Suprapubic skin (tissue), 4 donors: ENCODE measurements around the gene FXYD7. TPM values are rescaled to one million over a fixed set of nuclear protein-coding genes. Genes with fewer than 3 reads are reported as not detected.
A peak's percentile ranks its signal among the peaks of the same experiment; 100 is the strongest.

Experiments used
- DNase-seq, 2 donors: peaks; one replicate each; pipeline ENCODE4 v3.0.0-alpha.2; 2019; ENCODE audit warnings: low spot score in 2 of 2
- H3K27ac ChIP-seq: fragments of 200-600 bp; sonication (generic); one replicate; pipeline ENCODE4 v1.5.1; 2019
- H3K27me3 ChIP-seq: fragments of 200-600 bp; sonication (generic); one replicate; pipeline ENCODE4 v1.5.1; 2019
- H3K36me3 ChIP-seq: fragments of 200-600 bp; sonication (generic); one replicate; pipeline ENCODE4 v1.5.1; 2019
- H3K4me1 ChIP-seq: fragments of 200-600 bp; sonication (generic); one replicate; pipeline ENCODE4 v1.5.1; 2019
- H3K4me3 ChIP-seq: fragments of 200-600 bp; sonication (generic); one replicate; pipeline ENCODE4 v1.5.1; 2019; ENCODE audit warnings: mild to moderate bottlenecking
- H3K9me3 ChIP-seq: fragments of 200-600 bp; sonication (generic); one replicate; pipeline ENCODE4 v1.5.1; 2019
- CTCF ChIP-seq, 2 donors: fragments of 200-600 bp in 1 of 2; fragments of 450-650 bp in 1 of 2; sonication (generic) in 1 of 2; IDR thresholded peaks; one replicate each; pipeline ENCODE4 v1.5.1; 2016 to 2019; ENCODE audit warnings: antibody characterized with exemption in 2 of 2, mild to moderate bottlenecking in 1 of 2, moderate library complexity in 1 of 2
- EP300 ChIP-seq: sonication (generic); formaldehyde crosslinking; IDR thresholded peaks from one replicate; pipeline ENCODE4 v1.6.1; 2017; ENCODE audit warnings: antibody characterized with exemption
- POLR2A ChIP-seq, 2 donors: fragments of 450-650 bp; IDR thresholded peaks; one replicate each; pipeline ENCODE4 v1.6.1; 2017; ENCODE audit warnings: antibody characterized with exemption in 2 of 2, mild to moderate bottlenecking in 2 of 2, moderate library complexity in 2 of 2
- POLR2AphosphoS5 ChIP-seq, 3 donors: sonication (generic); formaldehyde crosslinking; IDR thresholded peaks; one replicate each; pipeline ENCODE4 v1.6.1; 2017; ENCODE audit warnings: antibody characterized with exemption in 3 of 3
- WGBS: methylation state at CpG from one replicate; pipeline ENCODE4 v1.1.5; 2018; 5-methylcytosine and 5-hydroxymethylcytosine counted together
- total RNA-seq, 4 donors: library from RNA; depleted of rRNA; stranded (reverse); fragments of >200 nt; gene quantifications; one replicate each; pipeline ENCODE4 v1.1.0, GENCODE V29; 2016

Gene FXYD7
- total RNA-seq, 4 donors from 2014 or later: 2.2 TPM; not detected in 3

GRCh38 chr19:35107545-35107944 is 35.5 kb upstream of the FXYD7 start:
- no peak for TF ChIP-seq POLR2AphosphoS5 (IDR thresholded peaks at IDR 0.05)
- TF ChIP-seq EP300: no peak
- TF ChIP-seq CTCF (IDR thresholded peaks at IDR 0.05): no peak
- TF ChIP-seq POLR2A (IDR thresholded peaks at IDR 0.05): no peak
- Histone ChIP-seq H3K27ac (peak overlapping the region; percentile 79), H3K4me1 (peaks cover 40% of the 10 kb centered on the region), H3K4me3 (no peak overlapping the region), H3K9me3 (no peaks in the 10 kb centered on the region), H3K27me3 (no peaks in the 10 kb centered on the region), H3K36me3 (no peaks in the 10 kb centered on the region)
- WGBS: 5% methylated on average over 3 of the region's 5 CpGs
- no peak for DNase-seq

GRCh38 chr19:35108730-35109129 is 34.3 kb upstream of the FXYD7 start:
- Histone ChIP-seq H3K27me3 (no peaks in the 10 kb centered on the region), H3K4me3 (no peak overlapping the region), H3K4me1 (peaks cover 45% of the 10 kb centered on the region), H3K36me3 (no peaks in the 10 kb centered on the region), H3K9me3 (no peaks in the 10 kb centered on the region), H3K27ac (peak overlapping the region; percentile 70)
- TF ChIP-seq POLR2AphosphoS5 (IDR thresholded peaks at IDR 0.05) (no peak), POLR2A (IDR thresholded peaks at IDR 0.05) (no peak), EP300 (no peak), CTCF (IDR thresholded peaks at IDR 0.05) (no peak)
- DNase-seq: no peak
- 80% methylated on average over 11 of the region's 11 CpGs for WGBS

GRCh38 chr19:35109395-35110112 is 33.5 kb upstream of the FXYD7 start:
- Histone ChIP-seq H3K4me1 (peaks cover 54% of the 10 kb centered on the region), H3K27ac (peak overlapping the region; percentile 70)
- 38% methylated on average over 21 of the region's 22 CpGs for WGBS

GRCh38 chr19:35110974-35111373 is 32.1 kb upstream of the FXYD7 start:
- WGBS: 37% methylated on average over 9 of the region's 9 CpGs
- Histone ChIP-seq H3K27me3 (no peaks in the 10 kb centered on the region), H3K4me3 (no peak overlapping the region), H3K27ac (peak overlapping the region; percentile 61), H3K4me1 (peaks cover 66% of the 10 kb centered on the region), H3K36me3 (no peaks in the 10 kb centered on the region), H3K9me3 (no peaks in the 10 kb centered on the region)
- DNase-seq: no peak
- TF ChIP-seq POLR2A (IDR thresholded peaks at IDR 0.05) (no peak), EP300 (no peak), POLR2AphosphoS5 (IDR thresholded peaks at IDR 0.05) (no peak), CTCF (IDR thresholded peaks at IDR 0.05) (no peak)

More at GRCh38 chr19:35109395-35110112, 33.5 kb upstream of the FXYD7 start:
- no peak for DNase-seq
- no peaks in the 10 kb centered on the region for H3K36me3 ChIP-seq
- no peak overlapping the region for H3K4me3 ChIP-seq
- no peaks in the 10 kb centered on the region for H3K9me3 ChIP-seq
- no peaks in the 10 kb centered on the region for H3K27me3 ChIP-seq
- TF ChIP-seq POLR2A (IDR thresholded peaks at IDR 0.05): no peak
- no peak for TF ChIP-seq EP300
- TF ChIP-seq POLR2AphosphoS5 (IDR thresholded peaks at IDR 0.05): no peak
- no peak for TF ChIP-seq CTCF (IDR thresholded peaks at IDR 0.05)

GRCh38 chr19:35112995-35113688 is 29.9 kb upstream of the FXYD7 start:
- no peak for DNase-seq
- Histone ChIP-seq H3K9me3 (no peaks in the 10 kb centered on the region), H3K4me1 (peaks cover 56% of the 10 kb centered on the region), H3K27me3 (no peaks in the 10 kb centered on the region), H3K4me3 (no peak overlapping the region), H3K27ac (peak overlapping the region; percentile 88), H3K36me3 (no peaks in the 10 kb centered on the region)
- TF ChIP-seq POLR2AphosphoS5 (IDR thresholded peaks at IDR 0.05) (no peak), EP300 (no peak), POLR2A (IDR thresholded peaks at IDR 0.05) (no peak)
- WGBS: 87% methylated on average over 10 of the region's 15 CpGs
